NCI-H187 treated with DMSO at 0.1 percent for 48 hours (cell line): ENCODE results near the gene BEST1.

ENCODE experiments used
- DNase-seq: peaks from one replicate; lab custom pipeline; 2025; lab: John Stamatoyannopoulos, UW

BEST1 gene

GRCh38 chr11:61916737-61917333 lies 33.3 kb upstream of the BEST1 start:
- no peak for DNase-seq

GRCh38 chr11:61917334-61918109 lies 32.6 kb upstream of the BEST1 start, which contains the start of gene RAB3IL1:
RAB3IL1 (minus strand) TSS chr11:61917566; CDS start chr11:61917367, 199 bp downstream.
- no peak for DNase-seq

GRCh38 chr11:61918251-61918937 lies 31.8 kb upstream of the BEST1 start:
- DNase-seq, result no peak

- no peak for DNase-seq
Observed at GRCh38 chr11:61918938-61919704, 31.0 kb upstream of the BEST1 start.

- DNase-seq, result no peak
Observed at GRCh38 chr11:61919705-61920631, 30.2 kb upstream of the BEST1 start.

GRCh38 chr11:61921446-61921845 lies 28.7 kb upstream of the BEST1 start:
- DNase-seq, result no peak

GRCh38 chr11:61922539-61922938 lies 27.6 kb upstream of the BEST1 start:
- DNase-seq, result no peak

- no peak for DNase-seq
Observed at GRCh38 chr11:61923166-61924063, 26.7 kb upstream of the BEST1 start.

GRCh38 chr11:61924064-61924455 lies 26.1 kb upstream of the BEST1 start:
- DNase-seq, result no peak

GRCh38 chr11:61925736-61926135 lies 24.4 kb upstream of the BEST1 start:
- DNase-seq, result no peak

- no peak for DNase-seq
Observed at GRCh38 chr11:61926235-61926634, 23.9 kb upstream of the BEST1 start.

- no peak for DNase-seq
Observed at GRCh38 chr11:61927501-61927900, 22.6 kb upstream of the BEST1 start.

- DNase-seq, result no peak
Observed at GRCh38 chr11:61928606-61929005, 21.5 kb upstream of the BEST1 start.

- DNase-seq, result no peak
Observed at GRCh38 chr11:61930933-61931332, 19.2 kb upstream of the BEST1 start.

- DNase-seq, result no peak
Observed at GRCh38 chr11:61935861-61936260, 14.3 kb upstream of the BEST1 start.

GRCh38 chr11:61940466-61940865 lies 9.7 kb upstream of the BEST1 start:
- no peak for DNase-seq

- DNase-seq, result no peak
Observed at GRCh38 chr11:61945191-61945590, 5.0 kb upstream of the BEST1 start.

GRCh38 chr11:61946894-61947293 lies 3.3 kb upstream of the BEST1 start:
- DNase-seq, result no peak

- peak; percentile 28 for DNase-seq
Observed at GRCh38 chr11:61947486-61948210, 2.5 kb upstream of the BEST1 start.
